GM12878 (cell line): ENCODE measurements around the gene ARMC9. TPM values are rescaled to one million over a fixed set of nuclear protein-coding genes. Genes with fewer than 3 reads are reported as not detected.

Source experiments
- ATAC-seq: fragments of 200-7000 bp; cut with Tn5 transposase; 3 replicates; pipeline ENCODE4 v1.9.1; 2020; ENCODE audit warnings: mild to moderate bottlenecking, moderate library complexity
- BruUV-seq: library from RNA; stranded (reverse); fragments of 400-500 nt; replicated peaks from 2 replicates; lab custom pipeline; 2021; lab: Mats Ljungman, UMichigan
- CTCF ChIA-PET: fragments of 300-600 bp; sonication (Branson Sonifier 250); formaldehyde crosslinking; extraction: SDS; loops from one replicate; lab custom pipeline; 2021; ENCODE audit warnings: inconsistent platforms; lab: Yijun Ruan, JAX
- POLR2A ChIA-PET: fragments of 350-600 bp; formaldehyde crosslinking; extraction: SDS; loops from one replicate; lab custom pipeline; 2021; ENCODE audit warnings: inconsistent platforms; lab: Charles Lee
- RAD21 ChIA-PET: fragments of 300-600 bp; sonication (Branson Sonifier 250); formaldehyde crosslinking; loops from one replicate; lab custom pipeline; 2023; ENCODE audit warnings: antibody characterized with exemption; ENCODE audit not compliant: unreplicated experiment; lab: Charles Lee
- SMC1A ChIA-PET: fragments of 300-600 bp; sonication (Branson Sonifier 250); formaldehyde crosslinking; loops from one replicate; lab custom pipeline; 2023; ENCODE audit not compliant: unreplicated experiment, uncharacterized antibody; lab: Charles Lee
- DNase-seq: peaks from one replicate; pipeline ENCODE4 v3.0.0-alpha.2; 2011; ENCODE audit warnings: low read depth, low spot score
- FAIRE-seq: peaks from 3 replicates; lab custom pipeline; 2011; peaks lifted over from hg19 to GRCh38; lab: Jason Lieb, UNC
- H2AFZ ChIP-seq: 2 replicates; pipeline ENCODE4 v1.6.0; 2011; ENCODE audit warnings: low read depth, low read length, control low read depth; ENCODE audit not compliant: control insufficient read depth
- H3K27ac ChIP-seq: 2 replicates; pipeline ENCODE4 v1.5.1; 2011; ENCODE audit warnings: control low read depth; ENCODE audit not compliant: control insufficient read depth, insufficient read depth
- H3K27me3 ChIP-seq, 2 experiments: replicated peaks in 1 of 2; 2 replicates each; pipeline versions ENCODE4 v1.6.0 to v1.6.1; 2011; ENCODE audit warnings: low read length in 1 of 2; ENCODE audit not compliant: control insufficient read depth in 2 of 2, insufficient read depth in 2 of 2
- H3K36me3 ChIP-seq, 2 experiments: 2 replicates each; pipeline ENCODE4 v1.5.1; 2011; ENCODE audit warnings: low read length in 1 of 2; ENCODE audit not compliant: control insufficient read depth in 2 of 2, insufficient read depth in 2 of 2
- H3K4me1 ChIP-seq: 2 replicates; pipeline ENCODE4 v1.6.1; 2011; ENCODE audit warnings: mild to moderate bottlenecking, low read length, moderate library complexity, mixed read lengths; ENCODE audit not compliant: control insufficient read depth, insufficient read depth
- H3K4me2 ChIP-seq: 2 replicates; pipeline ENCODE4 v1.6.0; 2011; ENCODE audit warnings: control low read depth; ENCODE audit not compliant: control insufficient read depth, insufficient read depth
- H3K4me3 ChIP-seq: fragments of 200-600 bp; sonication (generic); 2 replicates; pipeline ENCODE4 v1.5.1; 2016
- H3K79me2 ChIP-seq: 2 replicates; pipeline ENCODE4 v1.6.0; 2011; ENCODE audit warnings: low read length; ENCODE audit not compliant: control insufficient read depth, insufficient read depth
- H3K9ac ChIP-seq: 2 replicates; pipeline ENCODE4 v1.8.0; 2011; ENCODE audit warnings: low read length, control low read depth, mixed read lengths; ENCODE audit not compliant: control insufficient read depth, insufficient read depth
- H3K9me3 ChIP-seq: replicated peaks from 3 replicates; pipeline ENCODE4 v1.5.1; 2011; ENCODE audit warnings: mild to moderate bottlenecking, low read length; ENCODE audit not compliant: control insufficient read depth, insufficient read depth
- H4K20me1 ChIP-seq: 2 replicates; pipeline ENCODE4 v1.6.0; 2011; ENCODE audit not compliant: control insufficient read depth, insufficient read depth
- RUNX3 ChIP-seq: IDR thresholded peaks from 2 replicates; pipeline ENCODE4 v1.6.1; 2012; ENCODE audit warnings: low read length, inconsistent platforms
- WGBS: methylation state at CpG from one replicate; pipeline ENCODE4 v1.1.6; 2016; ENCODE audit warnings: low lambda C conversion rate; ENCODE audit not compliant: insufficient replicate concordance, insufficient coverage; ENCODE audit errors: missing lambda C conversion rate; 5-methylcytosine and 5-hydroxymethylcytosine counted together
- in situ Hi-C: fragments of 300-500 bp; cut with MboI; formaldehyde crosslinking; loops from 9 replicates; pipeline ENCODE4 v1.14.3; 2018; ENCODE audit warnings: mixed read lengths
- intact Hi-C: fragments of 100-400 bp; cut with micrococcal nuclease; formaldehyde crosslinking; loops from one replicate; pipeline ENCODE4 v1.14.2; 2022; ENCODE audit not compliant: unreplicated experiment
- polyA plus RNA-seq, 11 experiments: library from polyadenylated mRNA; depleted of rRNA in 4 of 11; unstranded in 6 of 11; stranded (reverse) in 5 of 11; fragments of >200 nt; fragmentation: Nextera tagmentation in 4 of 11; fragmentation: Illumina TruSeq in 1 of 11; extraction: Ambion mirVana in 4 of 11; extraction: Trizol in 1 of 11; gene quantifications; 1 replicate in 1 of 11; 2 replicates in 10 of 11; pipeline versions ENCODE4 v1.2.1 to v1.2.3, GENCODE V29; 2011 to 2016; ENCODE audit warnings: inconsistent platforms in 2 of 11, missing spikeins in 2 of 11, low read depth in 1 of 11
- total RNA-seq, 4 experiments: library from RNA; depleted of rRNA in 3 of 4; stranded (reverse); fragments of >200 nt in 3 of 4; fragmentation: Illumina TruSeq in 1 of 4; extraction: Trizol in 1 of 4; gene quantifications; 2 replicates each; pipeline versions ENCODE4 v1.2.1 to v1.2.3, GENCODE V29; 2013 to 2021
- TF ChIP-seq, protein P1 (sequence below): fragments of 450-650 bp; IDR thresholded peaks from 2 replicates; pipeline ENCODE4 v1.6.1; 2016; ENCODE audit warnings: mild to moderate bottlenecking, moderate library complexity, borderline replicate concordance

Gene ARMC9
- total and polyA plus RNA-seq, 10 of the 15 experiments (the other 5 are each of a cell fraction or from before 2014, with no cell fraction given): 3.8 to 21.8 (median 10.4) TPM

DNA sequence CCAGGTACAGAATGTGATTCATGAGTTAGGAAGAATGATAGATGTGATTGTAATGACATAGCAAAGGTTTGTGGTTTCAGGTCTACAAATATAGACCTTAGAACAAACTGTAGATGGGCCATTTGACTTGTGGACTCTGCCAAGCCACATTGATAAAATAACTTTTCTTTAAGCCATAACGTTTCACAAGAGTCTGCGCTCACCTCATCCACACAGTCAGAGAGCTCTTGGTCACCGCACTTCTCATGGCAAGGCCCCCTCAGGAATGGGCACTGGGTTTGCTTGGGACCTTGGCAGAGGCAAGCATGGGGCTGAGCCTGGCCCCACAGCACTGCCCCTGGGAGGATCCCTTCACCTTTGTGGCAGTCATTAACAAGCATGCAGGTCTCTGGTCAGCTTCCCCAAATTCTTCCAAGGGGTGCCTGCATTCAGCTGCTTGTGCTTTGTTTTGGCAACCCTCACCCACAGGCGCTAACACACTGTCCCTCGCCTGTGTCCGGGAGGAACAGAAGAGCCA lies 14.0 kb downstream of the ARMC9 start:
- FAIRE-seq (no peak), DNase-seq (no peak), ATAC-seq (no peak)
- no TSS peak for BruUV-seq
- ChIA-PET POLR2A (no interaction called here), CTCF (interaction anchor here (1.8 kb wide), 1 partner anchor 16 kb away, joined by 4 read pairs; no protein-coding TSS in a partner anchor), RAD21 (no interaction called here), SMC1A (interaction anchor here (1.0 kb wide), 1 partner anchor 11 kb away, joined by 3 read pairs; no protein-coding TSS in a partner anchor)
- intact Hi-C loops (no loop called here), in situ Hi-C loops (no loop called here)
- no peak overlapping the region for H3K4me2 ChIP-seq
- H3K79me2 ChIP-seq: no peaks in the 10 kb centered on the region
- no peak overlapping the region for H3K27ac ChIP-seq
- H3K36me3 ChIP-seq: peaks cover 1 to 5% of the 10 kb centered on the region in 2 experiments; a peak in 2 of 4 replicates
- no peaks in the 10 kb centered on the region for H4K20me1 ChIP-seq
- H3K9ac ChIP-seq: no peak overlapping the region
- no peak overlapping the region for H2AFZ ChIP-seq
- no peak overlapping the region for H3K4me3 ChIP-seq
- WGBS: 90% methylated on average over 6 of the region's 6 CpGs
- TF ChIP-seq RUNX3: peak; percentile 64; the same call in 1 of the 2 replicates
- TF ChIP-seq, protein P1, sequence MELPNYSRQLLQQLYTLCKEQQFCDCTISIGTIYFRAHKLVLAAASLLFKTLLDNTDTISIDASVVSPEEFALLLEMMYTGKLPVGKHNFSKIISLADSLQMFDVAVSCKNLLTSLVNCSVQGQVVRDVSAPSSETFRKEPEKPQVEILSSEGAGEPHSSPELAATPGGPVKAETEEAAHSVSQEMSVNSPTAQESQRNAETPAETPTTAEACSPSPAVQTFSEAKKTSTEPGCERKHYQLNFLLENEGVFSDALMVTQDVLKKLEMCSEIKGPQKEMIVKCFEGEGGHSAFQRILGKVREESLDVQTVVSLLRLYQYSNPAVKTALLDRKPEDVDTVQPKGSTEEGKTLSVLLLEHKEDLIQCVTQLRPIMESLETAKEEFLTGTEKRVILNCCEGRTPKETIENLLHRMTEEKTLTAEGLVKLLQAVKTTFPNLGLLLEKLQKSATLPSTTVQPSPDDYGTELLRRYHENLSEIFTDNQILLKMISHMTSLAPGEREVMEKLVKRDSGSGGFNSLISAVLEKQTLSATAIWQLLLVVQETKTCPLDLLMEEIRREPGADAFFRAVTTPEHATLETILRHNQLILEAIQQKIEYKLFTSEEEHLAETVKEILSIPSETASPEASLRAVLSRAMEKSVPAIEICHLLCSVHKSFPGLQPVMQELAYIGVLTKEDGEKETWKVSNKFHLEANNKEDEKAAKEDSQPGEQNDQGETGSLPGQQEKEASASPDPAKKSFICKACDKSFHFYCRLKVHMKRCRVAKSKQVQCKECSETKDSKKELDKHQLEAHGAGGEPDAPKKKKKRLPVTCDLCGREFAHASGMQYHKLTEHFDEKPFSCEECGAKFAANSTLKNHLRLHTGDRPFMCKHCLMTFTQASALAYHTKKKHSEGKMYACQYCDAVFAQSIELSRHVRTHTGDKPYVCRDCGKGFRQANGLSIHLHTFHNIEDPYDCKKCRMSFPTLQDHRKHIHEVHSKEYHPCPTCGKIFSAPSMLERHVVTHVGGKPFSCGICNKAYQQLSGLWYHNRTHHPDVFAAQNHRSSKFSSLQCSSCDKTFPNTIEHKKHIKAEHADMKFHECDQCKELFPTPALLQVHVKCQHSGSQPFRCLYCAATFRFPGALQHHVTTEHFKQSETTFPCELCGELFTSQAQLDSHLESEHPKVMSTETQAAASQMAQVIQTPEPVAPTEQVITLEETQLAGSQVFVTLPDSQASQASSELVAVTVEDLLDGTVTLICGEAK: no peak
- no peaks in the 10 kb centered on the region for H3K27me3 ChIP-seq
- no peaks in the 10 kb centered on the region for H3K9me3 ChIP-seq
- H3K4me1 ChIP-seq: no peaks in the 10 kb centered on the region; the same call in 1 of the 2 replicates
